Rectal smooth muscle tissue (tissue), 1 donor: ENCODE results near the gene ATXN7.

Source experiments
- H3K27ac ChIP-seq: one replicate; pipeline ENCODE4 v1.7.0; 2013; ENCODE audit warnings: low read depth, low read length, inconsistent platforms
- H3K27me3 ChIP-seq: one replicate; pipeline ENCODE4 v1.7.0; 2013; ENCODE audit warnings: low read length; ENCODE audit not compliant: control insufficient read depth, insufficient read depth
- H3K36me3 ChIP-seq: one replicate; pipeline ENCODE4 v1.7.0; 2013; ENCODE audit warnings: low read length; ENCODE audit not compliant: control insufficient read depth, insufficient read depth
- H3K4me1 ChIP-seq: one replicate; pipeline ENCODE4 v1.7.0; 2013; ENCODE audit warnings: low read length; ENCODE audit not compliant: control insufficient read depth, insufficient read depth
- H3K4me3 ChIP-seq: one replicate; pipeline ENCODE4 v1.7.0; 2013; ENCODE audit warnings: low read length
- H3K9ac ChIP-seq: one replicate; pipeline ENCODE4 v1.7.0; 2013; ENCODE audit warnings: low read length

Gene ATXN7

GRCh38 chr3:63895422-63896189 lies 31.9 kb downstream of the ATXN7 start:
- Histone ChIP-seq H3K4me1 (peaks cover 3% of the 10 kb centered on the region), H3K27me3 (no peaks in the 10 kb centered on the region), H3K27ac (no peak overlapping the region), H3K9ac (no peak overlapping the region), H3K36me3 (peaks cover 3% of the 10 kb centered on the region), H3K4me3 (no peak overlapping the region)

DNA sequence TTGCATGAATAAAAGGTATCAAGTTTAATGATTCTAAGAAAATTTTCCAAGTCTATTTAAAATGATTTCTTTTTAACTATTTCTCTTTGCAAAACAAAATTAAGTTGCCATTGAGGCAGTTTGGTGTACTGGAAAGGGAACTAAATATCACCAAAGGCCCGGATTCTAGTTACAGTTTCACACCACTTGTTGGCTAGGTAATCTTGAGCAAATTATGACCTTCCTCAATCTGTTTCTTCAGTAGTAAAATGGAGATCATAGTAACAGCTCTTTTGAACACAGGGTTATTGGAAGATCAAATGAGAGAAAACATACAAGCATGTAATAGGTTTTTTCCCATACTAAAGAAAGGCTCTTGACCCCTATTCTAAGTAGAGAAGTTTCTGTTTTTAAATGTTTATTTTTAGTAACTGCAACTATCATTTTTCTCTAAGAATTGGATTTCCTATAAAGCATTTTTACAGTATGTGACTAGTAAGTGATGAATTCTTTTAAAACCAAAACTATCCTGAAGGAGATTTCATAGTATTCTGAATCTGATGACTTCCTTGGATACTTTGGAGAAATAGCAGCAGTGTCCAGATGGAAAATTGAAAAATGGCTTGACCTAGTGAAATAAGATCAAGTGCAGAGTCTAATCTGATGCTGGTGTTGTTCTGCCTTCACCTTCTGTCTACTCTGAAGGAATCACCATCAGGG lies 32.8 kb downstream of the ATXN7 start:
- Histone ChIP-seq H3K4me3 (no peak overlapping the region), H3K27ac (no peak overlapping the region), H3K4me1 (peaks cover 3% of the 10 kb centered on the region), H3K27me3 (no peaks in the 10 kb centered on the region), H3K36me3 (peaks cover 3% of the 10 kb centered on the region), H3K9ac (no peak overlapping the region)

GRCh38 chr3:63900010-63900409 lies 36.3 kb downstream of the ATXN7 start:
- H3K4me3 ChIP-seq = no peak overlapping the region
- H3K27ac ChIP-seq = no peak overlapping the region
- H3K36me3 ChIP-seq = peaks cover 3% of the 10 kb centered on the region
- no peak overlapping the region for H3K9ac ChIP-seq
- peaks cover 3% of the 10 kb centered on the region for H3K4me1 ChIP-seq
- no peaks in the 10 kb centered on the region for H3K27me3 ChIP-seq

DNA sequence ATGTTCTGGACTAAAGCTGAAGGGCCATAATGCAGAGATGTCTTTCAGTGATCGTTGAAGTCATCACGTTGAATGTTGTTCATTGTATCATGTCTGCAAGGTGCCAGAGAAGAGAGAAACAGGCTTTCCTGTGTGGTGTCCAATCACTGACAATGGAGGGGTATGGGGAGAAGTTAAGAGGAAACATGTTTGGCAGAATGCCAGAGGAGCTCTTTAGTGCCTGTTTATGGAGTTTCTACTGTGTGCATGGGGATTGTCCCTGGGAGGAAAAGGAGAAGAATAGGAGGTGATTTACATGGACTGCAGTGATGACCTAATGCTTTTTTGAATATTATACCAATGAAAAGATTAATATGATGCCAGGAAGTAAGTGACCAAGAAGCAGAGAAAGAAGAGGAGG lies 36.8 kb downstream of the ATXN7 start:
- Histone ChIP-seq H3K27ac (no peak overlapping the region), H3K4me3 (no peak overlapping the region), H3K9ac (no peak overlapping the region), H3K27me3 (no peaks in the 10 kb centered on the region), H3K4me1 (peaks cover 3% of the 10 kb centered on the region), H3K36me3 (peaks cover 3% of the 10 kb centered on the region)

DNA sequence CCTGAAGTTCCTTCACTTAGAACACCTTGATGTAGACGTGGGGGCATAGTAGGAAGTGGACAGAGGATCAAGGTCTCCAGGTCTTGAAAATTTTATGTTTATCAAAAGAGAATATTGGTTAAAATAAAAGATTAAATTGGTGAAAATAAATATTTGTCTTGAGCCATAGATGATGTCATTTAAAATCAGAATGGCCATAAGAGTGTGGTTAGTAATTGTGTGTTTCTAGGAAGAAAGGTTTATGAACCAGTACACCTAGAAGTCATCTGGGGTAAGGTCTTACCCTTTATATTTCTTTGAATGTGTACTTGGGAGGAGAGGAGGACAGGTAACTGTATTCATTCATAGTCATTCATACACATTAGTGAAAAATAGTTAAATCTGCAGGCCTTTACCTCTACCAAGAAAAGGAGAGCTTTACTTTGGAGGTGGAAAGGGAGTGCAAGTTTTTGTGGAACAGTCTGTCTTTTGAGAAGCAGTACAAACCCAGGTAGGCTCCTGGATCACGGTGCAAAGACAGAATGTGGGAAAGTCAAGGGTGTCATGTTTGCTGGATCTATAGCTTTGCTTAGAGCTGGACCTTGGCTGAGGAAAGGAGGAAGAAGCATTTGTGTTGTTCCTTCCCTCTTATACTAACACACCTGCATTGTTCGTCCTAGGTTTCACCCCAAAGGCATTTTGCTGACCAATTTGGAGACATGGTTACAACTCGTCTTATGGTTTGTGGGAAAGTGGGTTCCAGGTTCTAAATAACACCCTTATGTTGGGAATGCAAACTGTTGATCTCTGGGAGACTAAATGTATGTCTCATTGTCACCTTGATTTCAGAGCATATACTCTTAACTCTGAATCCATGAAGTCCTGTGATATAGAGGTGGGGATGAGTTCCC lies 42.3 kb downstream of the ATXN7 start:
- Histone ChIP-seq H3K27ac (no peak overlapping the region), H3K27me3 (no peaks in the 10 kb centered on the region), H3K9ac (no peak overlapping the region), H3K4me3 (no peak overlapping the region), H3K4me1 (peaks cover 3% of the 10 kb centered on the region), H3K36me3 (no peaks in the 10 kb centered on the region)

DNA sequence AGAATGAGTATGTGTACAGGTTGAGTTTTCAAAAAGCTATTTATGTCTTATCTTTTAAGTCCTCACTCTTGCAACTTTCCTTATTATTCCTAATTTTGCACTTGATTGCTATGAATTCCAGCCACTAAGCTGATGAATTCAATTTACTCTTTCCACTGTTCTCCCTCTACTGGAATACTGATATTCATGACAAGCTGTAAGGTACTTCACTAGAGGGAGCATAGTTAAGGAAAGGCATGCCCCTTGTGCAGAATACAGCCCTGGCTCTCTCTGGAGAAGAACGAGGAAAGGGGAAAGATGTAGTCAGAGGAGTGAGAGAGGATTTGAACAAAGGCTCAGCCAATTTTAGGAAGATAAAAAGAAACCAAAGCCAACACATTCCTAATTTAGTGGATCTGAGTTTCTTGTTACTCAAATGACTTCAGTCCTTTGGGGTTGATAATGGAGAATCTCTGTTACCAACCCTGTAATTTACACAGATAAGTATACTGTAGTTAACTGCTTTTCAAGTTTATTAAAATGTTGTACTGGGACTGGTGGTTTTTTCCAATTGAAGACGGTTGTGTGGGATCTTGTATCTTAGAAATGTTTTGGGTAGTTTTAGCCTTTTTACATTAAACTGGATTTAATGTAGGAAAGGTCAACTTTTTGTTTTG lies 44.5 kb downstream of the ATXN7 start:
- H3K9ac ChIP-seq = no peak overlapping the region
- H3K36me3 ChIP-seq = no peaks in the 10 kb centered on the region
- H3K27ac ChIP-seq = no peak overlapping the region
- peaks cover 6% of the 10 kb centered on the region for H3K4me1 ChIP-seq
- H3K4me3 ChIP-seq = no peak overlapping the region
- H3K27me3 ChIP-seq = no peaks in the 10 kb centered on the region

GRCh38 chr3:63908776-63909175 lies 45.1 kb downstream of the ATXN7 start:
- Histone ChIP-seq H3K4me1 (peaks cover 6% of the 10 kb centered on the region), H3K27me3 (no peaks in the 10 kb centered on the region), H3K4me3 (no peak overlapping the region), H3K27ac (no peak overlapping the region), H3K36me3 (no peaks in the 10 kb centered on the region), H3K9ac (no peak overlapping the region)

GRCh38 chr3:63909431-63909830 lies 45.8 kb downstream of the ATXN7 start:
- H3K36me3 ChIP-seq = no peaks in the 10 kb centered on the region
- H3K4me3 ChIP-seq = no peak overlapping the region
- no peaks in the 10 kb centered on the region for H3K27me3 ChIP-seq
- H3K9ac ChIP-seq = no peak overlapping the region
- no peak overlapping the region for H3K27ac ChIP-seq
- peaks cover 6% of the 10 kb centered on the region for H3K4me1 ChIP-seq

- no peaks in the 10 kb centered on the region for H3K36me3 ChIP-seq
These were observed 46.3 kb downstream of the ATXN7 start for GRCh38 chr3:63910001-63910400.

DNA sequence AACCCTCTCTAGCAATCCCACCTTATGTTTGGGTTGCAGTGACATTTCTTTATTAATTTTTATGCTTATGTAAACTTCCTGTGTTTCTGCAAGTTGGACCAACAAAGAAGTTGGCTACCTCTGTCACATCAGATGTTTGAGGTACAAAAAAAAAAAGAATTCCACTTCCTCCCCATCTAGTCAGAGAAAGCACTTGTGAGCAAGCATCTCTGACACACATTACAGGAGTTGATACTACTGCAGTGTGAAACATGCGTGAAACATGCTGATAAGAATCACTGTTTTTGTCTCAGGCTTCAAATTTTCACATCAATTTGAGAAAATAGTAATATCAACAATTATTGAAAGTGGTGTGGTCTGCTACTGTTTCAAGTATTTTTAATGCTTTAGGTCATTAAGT lies 47.2 kb downstream of the ATXN7 start:
- Histone ChIP-seq H3K4me3 (peak overlapping the region; percentile 90), H3K27ac (no peak overlapping the region)

More at GRCh38 chr3:63910001-63910400, 46.3 kb downstream of the ATXN7 start:
- H3K27ac ChIP-seq = no peak overlapping the region
- H3K9ac ChIP-seq = no peak overlapping the region
- H3K4me3 ChIP-seq = no peak overlapping the region
- H3K4me1 ChIP-seq = peaks cover 6% of the 10 kb centered on the region
- H3K27me3 ChIP-seq = no peaks in the 10 kb centered on the region

GRCh38 chr3:63911509-63911872 lies 47.8 kb downstream of the ATXN7 start:
- Histone ChIP-seq H3K9ac (peak overlapping the region; percentile 32), H3K27me3 (no peaks in the 10 kb centered on the region), H3K4me1 (peaks cover 6% of the 10 kb centered on the region), H3K27ac (peak overlapping the region; percentile 96), H3K36me3 (peaks cover 3% of the 10 kb centered on the region), H3K4me3 (peak overlapping the region; percentile 90)

More for the DNA sequence above, 47.2 kb downstream of the ATXN7 start:
- no peak overlapping the region for H3K9ac ChIP-seq
- peaks cover 3% of the 10 kb centered on the region for H3K36me3 ChIP-seq
- no peaks in the 10 kb centered on the region for H3K27me3 ChIP-seq
- H3K4me1 ChIP-seq = peaks cover 6% of the 10 kb centered on the region
